ENCODE measurements around the gene DPPA4. TPM values are rescaled to one million over a fixed set of nuclear protein-coding genes. Genes with fewer than 3 reads are reported as not detected.

DPPA4 gene
- polyA plus RNA-seq, 1 of the 3 experiments (the other 2 are of a cell fraction) = not detected

DNA sequence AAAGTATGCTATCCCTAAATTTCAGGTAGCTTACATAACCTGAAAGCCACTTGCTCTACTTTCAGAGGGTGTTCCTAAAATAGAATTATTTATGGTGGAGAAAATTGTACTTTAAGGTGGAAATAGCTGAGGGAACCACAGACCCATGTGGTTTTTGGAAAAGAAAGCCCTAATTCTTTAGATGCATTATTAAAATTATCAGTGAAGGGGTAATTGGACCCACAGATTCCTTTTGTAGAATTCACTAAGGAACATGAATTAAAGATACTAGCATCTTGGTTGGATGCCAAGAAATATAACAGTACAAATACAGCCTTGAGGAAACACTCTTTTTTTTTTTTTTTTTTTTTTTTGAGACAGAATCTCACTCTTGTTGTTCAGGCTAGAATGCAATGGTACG lies 58.8 kb downstream of the DPPA4 start:
- 85% methylated on average over 1 of the region's 1 CpG for WGBS (ENCODE audit: low lambda C conversion rate)
- ChIA-PET CTCF (interaction anchor here (2.2 kb wide), 1 partner anchor 1036 kb away, joined by 5 read pairs; no protein-coding TSS in a partner anchor), POLR2A (no interaction called here)
- Histone ChIP-seq H3K27me3 (ENCODE audit: insufficient read depth) (no peaks in the 10 kb centered on the region), H3K4me3 (ENCODE audit: low read depth in 2 of 2, low read length in 1 of 2) (no peak overlapping the region), H2AFZ (ENCODE audit: low read depth) (no peak overlapping the region), H3K4me1 (ENCODE audit: control insufficient read depth in 1 of 2, insufficient read depth in 2 of 2, low read depth in 1 of 2, low read length in 1 of 2) (no peaks in the 10 kb centered on the region), H3F3A (replicated peaks; ENCODE audit: insufficient read depth) (no peaks in the 10 kb centered on the region), H3K9me3 (no peaks in the 10 kb centered on the region), H3K9me2 (no peaks in the 10 kb centered on the region), H3K4me2 (no peak overlapping the region), H3K27ac (ENCODE audit: low read depth in 2 of 2, low read length in 1 of 2) (no peak overlapping the region), H4K20me1 (ENCODE audit: insufficient read depth) (no peaks in the 10 kb centered on the region), H3K79me2 (ENCODE audit: insufficient read depth) (no peaks in the 10 kb centered on the region), H3K9ac (no peak overlapping the region), H3K36me3 (replicated peaks in 1 of 2; ENCODE audit: control insufficient read depth in 1 of 2, insufficient read depth in 2 of 2, low read length in 1 of 2) (no peaks in the 10 kb centered on the region)
- DNase-seq = no peak
- TF ChIP-seq, protein P1, sequence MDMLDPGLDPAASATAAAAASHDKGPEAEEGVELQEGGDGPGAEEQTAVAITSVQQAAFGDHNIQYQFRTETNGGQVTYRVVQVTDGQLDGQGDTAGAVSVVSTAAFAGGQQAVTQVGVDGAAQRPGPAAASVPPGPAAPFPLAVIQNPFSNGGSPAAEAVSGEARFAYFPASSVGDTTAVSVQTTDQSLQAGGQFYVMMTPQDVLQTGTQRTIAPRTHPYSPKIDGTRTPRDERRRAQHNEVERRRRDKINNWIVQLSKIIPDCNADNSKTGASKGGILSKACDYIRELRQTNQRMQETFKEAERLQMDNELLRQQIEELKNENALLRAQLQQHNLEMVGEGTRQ (IDR thresholded peaks at IDR 0.05; ENCODE audit: borderline replicate concordance, low read depth, low read length) = no peak
- TF ChIP-seq MEF2A (IDR thresholded peaks at IDR 0.05; ENCODE audit: borderline replicate concordance, low read depth) (no peak), EP300 (IDR thresholded peaks at IDR 0.05; ENCODE audit: borderline replicate concordance in 1 of 2, low read depth in 1 of 2, low read length in 1 of 2) (no peak), NFIC (IDR thresholded peaks at IDR 0.05; ENCODE audit: borderline replicate concordance) (no peak)
- TF ChIP-seq, protein P2, sequence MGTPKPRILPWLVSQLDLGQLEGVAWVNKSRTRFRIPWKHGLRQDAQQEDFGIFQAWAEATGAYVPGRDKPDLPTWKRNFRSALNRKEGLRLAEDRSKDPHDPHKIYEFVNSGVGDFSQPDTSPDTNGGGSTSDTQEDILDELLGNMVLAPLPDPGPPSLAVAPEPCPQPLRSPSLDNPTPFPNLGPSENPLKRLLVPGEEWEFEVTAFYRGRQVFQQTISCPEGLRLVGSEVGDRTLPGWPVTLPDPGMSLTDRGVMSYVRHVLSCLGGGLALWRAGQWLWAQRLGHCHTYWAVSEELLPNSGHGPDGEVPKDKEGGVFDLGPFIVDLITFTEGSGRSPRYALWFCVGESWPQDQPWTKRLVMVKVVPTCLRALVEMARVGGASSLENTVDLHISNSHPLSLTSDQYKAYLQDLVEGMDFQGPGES (IDR thresholded peaks at IDR 0.05; ENCODE audit: low read depth, low read length) = no peak

DNA sequence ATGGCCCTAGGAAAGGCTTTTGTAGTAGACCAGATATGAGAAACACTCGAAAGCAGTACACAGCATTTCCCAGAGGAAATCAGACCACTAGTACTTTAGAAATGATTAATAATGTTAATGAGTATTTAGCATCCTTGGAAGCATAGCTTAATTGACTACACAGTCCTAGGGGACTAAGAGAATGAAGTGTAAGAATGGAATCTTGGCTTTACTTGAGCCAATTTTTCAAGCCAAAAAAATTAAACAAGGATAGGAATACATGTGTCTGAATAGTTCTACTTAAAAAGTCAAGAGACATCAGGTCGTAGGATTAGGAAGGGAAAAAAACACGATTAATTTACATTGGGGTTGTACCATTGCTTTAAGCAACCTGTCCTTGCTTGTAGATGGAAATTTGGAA lies 59.2 kb downstream of the DPPA4 start:
- DNase-seq = no peak
- TF ChIP-seq GABPA (IDR thresholded peaks at IDR 0.05; ENCODE audit: low read depth) = no peak
- TF ChIP-seq NFIC (IDR thresholded peaks at IDR 0.05; ENCODE audit: borderline replicate concordance) = no peak
- no peak for TF ChIP-seq JUND (IDR thresholded peaks at IDR 0.05)
- TF ChIP-seq TEAD4 (IDR thresholded peaks at IDR 0.05; ENCODE audit: borderline replicate concordance, insufficient read depth) = no peak
- no peak for TF ChIP-seq RCOR1 (IDR thresholded peaks at IDR 0.05; ENCODE audit: low read length)
- TF ChIP-seq TCF12 (IDR thresholded peaks at IDR 0.05) = no peak
- TF ChIP-seq EP300 (IDR thresholded peaks at IDR 0.05; ENCODE audit: borderline replicate concordance in 1 of 2, low read depth in 1 of 2, low read length in 1 of 2) = no peak
- TF ChIP-seq TAF1 (IDR thresholded peaks at IDR 0.05; ENCODE audit: borderline replicate concordance, low read depth, low read length) = no peak
- no peak for TF ChIP-seq MXI1 (IDR thresholded peaks at IDR 0.05; ENCODE audit: low read depth, low read length)
- TF ChIP-seq, protein P3, sequence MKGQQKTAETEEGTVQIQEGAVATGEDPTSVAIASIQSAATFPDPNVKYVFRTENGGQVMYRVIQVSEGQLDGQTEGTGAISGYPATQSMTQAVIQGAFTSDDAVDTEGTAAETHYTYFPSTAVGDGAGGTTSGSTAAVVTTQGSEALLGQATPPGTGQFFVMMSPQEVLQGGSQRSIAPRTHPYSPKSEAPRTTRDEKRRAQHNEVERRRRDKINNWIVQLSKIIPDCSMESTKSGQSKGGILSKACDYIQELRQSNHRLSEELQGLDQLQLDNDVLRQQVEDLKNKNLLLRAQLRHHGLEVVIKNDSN (IDR thresholded peaks at IDR 0.05; ENCODE audit: borderline replicate concordance, low read depth) = no peak
- no peak for TF ChIP-seq SMC3 (IDR thresholded peaks at IDR 0.05; ENCODE audit: low read depth, low read length)
- TF ChIP-seq GATA2 (CRISPR knock-in tag; IDR thresholded peaks at IDR 0.05) = no peak
- TF ChIP-seq MEF2A (IDR thresholded peaks at IDR 0.05; ENCODE audit: borderline replicate concordance, low read depth) = no peak
- TF ChIP-seq EZH2phosphoT487 (IDR thresholded peaks at IDR 0.05; ENCODE audit: borderline replicate concordance, low read depth) = no peak
- no peak for TF ChIP-seq FOXM1 (IDR thresholded peaks at IDR 0.05; ENCODE audit: low read depth)
- TF ChIP-seq, protein P1 (IDR thresholded peaks at IDR 0.05; ENCODE audit: borderline replicate concordance, low read depth, low read length) = no peak
- no peak for TF ChIP-seq NRF1 (IDR thresholded peaks at IDR 0.05; ENCODE audit: low read depth, low read length)
- no peak overlapping the region for H3K9ac ChIP-seq
- no peak overlapping the region for H3K4me2 ChIP-seq
- H3K36me3 ChIP-seq (replicated peaks in 1 of 2; ENCODE audit: control insufficient read depth in 1 of 2, insufficient read depth in 2 of 2, low read length in 1 of 2) = no peaks in the 10 kb centered on the region
- CTCF ChIA-PET = interaction anchor here (2.2 kb wide), 1 partner anchor 1036 kb away, joined by 5 read pairs; no protein-coding TSS in a partner anchor
- no peak overlapping the region for H3K27ac ChIP-seq (ENCODE audit: low read depth in 2 of 2, low read length in 1 of 2)
- no peaks in the 10 kb centered on the region for H4K20me1 ChIP-seq (ENCODE audit: insufficient read depth)
- H2AFZ ChIP-seq (ENCODE audit: low read depth) = no peak overlapping the region
- no peaks in the 10 kb centered on the region for H3F3A ChIP-seq (replicated peaks; ENCODE audit: insufficient read depth)
- POLR2A ChIA-PET = no interaction called here
- 57% methylated on average over 3 of the region's 3 CpGs for WGBS (ENCODE audit: low lambda C conversion rate)
- H3K9me2 ChIP-seq = no peaks in the 10 kb centered on the region
- H3K27me3 ChIP-seq (ENCODE audit: insufficient read depth) = no peaks in the 10 kb centered on the region
- H3K4me3 ChIP-seq (ENCODE audit: low read depth in 2 of 2, low read length in 1 of 2) = no peak overlapping the region
- H3K4me1 ChIP-seq (ENCODE audit: control insufficient read depth in 1 of 2, insufficient read depth in 2 of 2, low read depth in 1 of 2, low read length in 1 of 2) = no peaks in the 10 kb centered on the region
- no peaks in the 10 kb centered on the region for H3K79me2 ChIP-seq (ENCODE audit: insufficient read depth)
- no peaks in the 10 kb centered on the region for H3K9me3 ChIP-seq

All from SK-N-SH (cell line).